Dermis blood vessel endothelial cell (primary cell): Measurements from ENCODE around the gene MGAT4B. TPM values are rescaled to one million over a fixed set of nuclear protein-coding genes. Genes with fewer than 3 reads are reported as not detected.

Experiments used
- DNase-seq: peaks from one replicate; pipeline ENCODE4 v3.0.0; 2010
- total RNA-seq: library from RNA; depleted of rRNA; stranded (reverse); fragments of >200 nt; gene quantifications from 2 replicates; pipeline ENCODE4 v1.2.3, GENCODE V29; 2014

MGAT4B gene
- total RNA-seq, 1 donor from 2014 or later = 229 TPM

DNA sequence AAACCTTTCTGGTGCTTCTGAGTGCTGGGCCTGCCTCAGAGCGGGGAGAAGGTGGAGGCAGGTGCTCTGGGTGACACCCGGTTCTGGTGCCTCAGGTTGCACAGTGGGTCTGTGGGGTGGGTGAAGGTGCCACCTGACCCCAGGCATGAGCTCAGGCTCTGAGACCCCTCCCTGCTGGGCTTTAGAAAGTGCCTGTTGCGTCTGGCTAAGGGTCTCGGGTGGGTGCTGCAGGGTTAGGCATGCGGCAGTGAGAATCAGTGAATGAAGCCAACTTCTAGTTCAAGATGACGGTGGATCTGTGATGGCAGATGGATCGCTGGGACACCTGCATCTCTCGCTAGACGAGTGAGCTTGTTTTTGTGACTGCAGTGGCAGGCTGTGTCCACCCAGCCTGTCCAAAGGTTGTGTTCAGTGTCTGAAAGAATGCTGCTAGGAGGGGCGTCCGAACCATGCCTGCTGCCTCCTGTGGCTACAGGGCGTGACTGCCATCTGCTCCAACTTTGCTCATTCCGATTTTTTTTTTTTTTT, 19.1 kb upstream of the MGAT4B start:
- no peak for DNase-seq

DNA sequence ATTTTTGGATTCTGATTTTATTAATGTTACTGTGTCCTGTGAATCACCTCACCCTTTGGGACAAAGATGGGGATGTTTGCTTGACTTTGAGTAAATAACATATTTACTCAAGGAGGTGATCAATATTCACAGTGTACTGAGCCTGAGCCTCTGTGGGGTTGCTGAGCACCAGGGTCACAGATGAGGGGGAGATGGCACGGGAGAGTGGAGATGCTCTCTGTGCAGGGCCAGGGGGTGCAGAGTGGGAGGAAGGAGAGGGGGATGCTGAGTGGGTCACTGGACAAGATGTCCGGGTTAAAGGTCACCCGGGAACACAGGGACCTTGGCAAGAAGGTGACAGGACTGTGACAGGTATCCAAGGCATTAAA, 18.1 kb upstream of the MGAT4B start:
- no peak for DNase-seq

DNA sequence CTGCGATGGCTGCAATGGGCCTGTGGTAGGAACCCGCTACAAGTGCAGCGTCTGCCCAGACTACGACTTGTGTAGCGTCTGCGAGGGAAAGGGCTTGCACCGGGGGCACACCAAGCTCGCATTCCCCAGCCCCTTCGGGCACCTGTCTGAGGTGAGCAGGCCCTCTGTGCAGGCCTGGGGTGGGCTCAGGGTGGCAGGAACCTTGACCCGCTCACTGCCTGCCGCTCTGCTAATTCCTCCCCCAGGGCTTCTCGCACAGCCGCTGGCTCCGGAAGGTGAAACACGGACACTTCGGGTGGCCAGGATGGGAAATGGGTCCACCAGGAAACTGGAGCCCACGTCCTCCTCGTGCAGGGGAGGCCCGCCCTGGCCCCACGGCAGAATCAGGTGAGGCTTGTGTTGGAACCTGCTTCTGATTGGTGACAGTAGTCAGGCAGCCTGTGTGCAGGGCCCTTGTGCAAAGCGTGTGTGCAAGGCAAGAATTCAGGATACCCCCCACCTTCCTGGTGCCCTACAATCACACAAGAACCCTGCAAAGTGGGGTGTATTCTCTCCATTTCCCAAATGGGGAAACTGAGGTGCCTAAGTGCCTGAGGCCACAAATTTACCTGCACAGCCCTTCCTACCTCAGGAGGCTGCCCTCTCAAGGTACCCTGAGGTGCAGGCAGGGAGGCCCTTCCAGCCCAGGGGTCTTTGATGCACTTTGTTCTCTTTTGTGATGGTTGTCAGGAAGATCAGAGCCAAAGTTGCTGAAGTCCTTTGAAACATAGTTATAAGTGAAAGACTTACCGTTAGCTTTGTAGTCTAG, 17.5 kb upstream of the MGAT4B start:
- DNase-seq = no peak

DNA sequence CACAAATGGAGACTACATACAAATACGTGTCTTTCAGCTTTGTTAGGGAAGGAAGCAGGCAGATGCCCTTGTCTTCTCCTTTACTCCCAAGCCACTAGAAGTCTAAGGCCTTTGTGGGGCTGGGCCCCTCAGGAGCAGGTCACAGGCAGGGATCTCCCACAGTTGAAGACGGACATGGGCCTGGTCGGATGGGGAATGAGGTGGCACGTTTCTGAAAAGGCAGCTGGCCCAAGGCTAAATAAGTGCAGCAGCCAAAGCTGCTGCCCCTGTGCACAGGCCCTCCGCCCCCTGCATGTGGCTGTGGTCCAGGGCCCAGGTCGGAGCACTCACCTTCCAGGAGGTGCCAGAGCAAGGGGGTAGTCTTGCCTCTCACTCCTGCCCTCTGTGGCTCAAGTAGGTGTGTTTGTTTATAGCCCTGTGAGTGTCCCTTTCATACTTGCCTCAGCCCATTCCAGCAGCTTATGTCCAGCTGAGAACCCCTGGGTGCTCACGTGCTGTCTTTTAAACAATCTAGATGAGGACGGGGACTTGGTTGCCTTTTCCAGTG, 15.9 kb upstream of the MGAT4B start:
- DNase-seq = no peak

DNA sequence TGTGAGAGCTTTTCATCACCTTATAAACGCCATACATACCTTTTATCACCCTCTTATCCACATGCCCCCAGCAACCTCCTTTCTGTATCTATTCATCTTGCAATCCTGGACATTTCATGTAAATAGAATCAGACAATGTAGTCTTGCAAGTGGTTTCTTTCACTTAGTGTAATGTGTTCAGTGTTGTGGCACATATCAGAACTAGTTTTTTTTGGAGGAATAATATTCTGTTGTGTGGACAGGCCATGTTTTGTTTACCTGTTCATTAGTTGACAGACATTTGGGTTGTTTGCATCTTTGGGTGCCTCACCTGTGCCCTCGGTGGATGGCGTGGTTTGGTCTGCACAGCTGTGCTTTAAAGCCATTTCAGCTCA, 15.4 kb upstream of the MGAT4B start:
- DNase-seq = no peak

DNA sequence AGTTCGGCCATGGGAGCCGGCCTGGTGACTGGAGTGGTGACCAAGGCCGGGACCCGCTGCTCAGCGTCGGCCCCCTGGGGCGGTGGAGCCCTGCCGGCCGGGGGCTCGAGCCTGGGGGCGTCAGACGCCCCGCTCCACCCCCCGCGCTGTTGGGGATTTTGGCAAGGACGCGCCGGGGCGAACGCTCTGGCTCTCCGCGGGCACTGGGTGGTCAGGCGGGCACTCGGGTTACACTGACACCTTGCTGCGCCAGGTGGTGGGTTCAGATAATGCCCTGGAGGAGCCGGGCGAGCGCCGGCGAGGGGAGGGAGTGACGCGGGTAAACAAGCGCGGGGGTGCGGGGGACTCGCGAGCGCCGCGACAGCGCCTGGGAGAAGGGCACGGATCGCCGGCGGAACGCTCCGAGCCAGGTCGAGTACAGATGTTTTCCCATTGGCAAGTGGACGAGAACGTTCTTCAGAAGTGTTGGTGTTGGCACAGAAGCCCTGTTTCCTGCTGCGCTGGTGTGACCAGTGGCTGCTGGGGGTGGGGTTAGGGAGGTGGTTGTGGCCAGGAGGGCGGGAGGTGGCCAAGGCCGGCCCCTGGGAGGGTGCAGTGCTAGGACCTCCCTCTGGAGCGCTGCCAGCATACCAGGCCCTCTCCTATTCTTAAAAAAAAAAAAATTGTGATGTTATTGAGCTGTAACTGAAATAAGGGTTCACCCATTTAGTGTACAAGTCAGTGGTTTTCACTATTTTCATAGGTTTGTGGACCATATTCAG, 14.8 kb upstream of the MGAT4B start:
- DNase-seq = peak; percentile 96

DNA sequence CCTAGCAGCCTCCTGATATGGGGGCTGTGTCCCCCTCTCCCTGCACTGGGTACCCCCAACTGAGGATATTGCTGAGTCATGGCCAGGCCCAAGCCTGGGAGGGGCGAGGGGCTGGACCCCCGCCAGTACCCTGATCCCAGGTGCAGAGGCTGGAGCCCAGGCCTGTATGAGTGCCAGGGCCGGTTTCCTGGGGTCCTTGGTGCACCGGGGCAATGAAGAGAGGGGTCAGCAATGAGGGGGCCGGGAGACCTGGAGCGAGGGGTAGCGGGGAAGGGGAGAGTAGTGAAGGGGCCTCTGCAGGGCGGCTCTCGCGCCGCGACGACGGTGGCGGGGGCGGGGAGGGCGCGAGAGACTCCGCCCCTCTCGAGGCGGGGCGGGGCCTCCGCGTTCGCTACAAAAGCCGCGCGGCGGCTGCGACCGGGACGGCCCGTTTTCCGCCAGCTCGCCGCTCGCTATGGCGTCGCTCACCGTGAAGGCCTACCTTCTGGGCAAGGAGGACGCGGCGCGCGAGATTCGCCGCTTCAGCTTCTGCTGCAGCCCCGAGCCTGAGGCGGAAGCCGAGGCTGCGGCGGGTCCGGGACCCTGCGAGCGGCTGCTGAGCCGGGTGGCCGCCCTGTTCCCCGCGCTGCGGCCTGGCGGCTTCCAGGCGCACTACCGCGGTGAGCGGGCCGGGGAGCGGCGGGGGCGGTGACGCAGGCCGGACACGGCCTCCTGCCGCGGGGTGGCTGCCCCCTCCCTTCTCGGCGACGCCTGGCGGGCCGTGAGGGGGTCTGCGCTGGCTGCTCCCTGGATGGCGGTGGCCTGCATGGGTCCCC, 14.0 kb upstream of the MGAT4B start, which contains the start of gene SQSTM1:
TSS of gene SQSTM1 (plus strand) at position 423 of the 815 bp plus-strand sequence. CDS start at position 455, 32 bp downstream.
- DNase-seq = peak; percentile 87

DNA sequence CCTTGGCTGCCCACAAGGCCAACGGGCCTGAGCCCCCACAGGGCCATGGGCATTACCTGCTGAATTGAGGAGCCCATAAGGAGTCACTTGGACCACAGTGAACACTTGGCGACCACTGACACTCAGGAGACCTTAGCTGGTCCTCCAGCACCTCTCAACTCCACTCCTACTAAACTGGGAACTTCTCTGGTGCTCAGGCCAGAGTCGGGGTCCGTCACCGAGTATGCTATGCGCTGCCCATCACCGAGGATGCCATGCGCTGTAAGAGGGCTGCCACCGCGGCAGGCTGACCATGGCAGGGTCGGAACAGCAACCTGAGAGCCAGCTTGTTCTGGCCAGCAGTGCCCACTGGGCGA, 13.4 kb upstream of the MGAT4B start:
- no peak for DNase-seq

DNA sequence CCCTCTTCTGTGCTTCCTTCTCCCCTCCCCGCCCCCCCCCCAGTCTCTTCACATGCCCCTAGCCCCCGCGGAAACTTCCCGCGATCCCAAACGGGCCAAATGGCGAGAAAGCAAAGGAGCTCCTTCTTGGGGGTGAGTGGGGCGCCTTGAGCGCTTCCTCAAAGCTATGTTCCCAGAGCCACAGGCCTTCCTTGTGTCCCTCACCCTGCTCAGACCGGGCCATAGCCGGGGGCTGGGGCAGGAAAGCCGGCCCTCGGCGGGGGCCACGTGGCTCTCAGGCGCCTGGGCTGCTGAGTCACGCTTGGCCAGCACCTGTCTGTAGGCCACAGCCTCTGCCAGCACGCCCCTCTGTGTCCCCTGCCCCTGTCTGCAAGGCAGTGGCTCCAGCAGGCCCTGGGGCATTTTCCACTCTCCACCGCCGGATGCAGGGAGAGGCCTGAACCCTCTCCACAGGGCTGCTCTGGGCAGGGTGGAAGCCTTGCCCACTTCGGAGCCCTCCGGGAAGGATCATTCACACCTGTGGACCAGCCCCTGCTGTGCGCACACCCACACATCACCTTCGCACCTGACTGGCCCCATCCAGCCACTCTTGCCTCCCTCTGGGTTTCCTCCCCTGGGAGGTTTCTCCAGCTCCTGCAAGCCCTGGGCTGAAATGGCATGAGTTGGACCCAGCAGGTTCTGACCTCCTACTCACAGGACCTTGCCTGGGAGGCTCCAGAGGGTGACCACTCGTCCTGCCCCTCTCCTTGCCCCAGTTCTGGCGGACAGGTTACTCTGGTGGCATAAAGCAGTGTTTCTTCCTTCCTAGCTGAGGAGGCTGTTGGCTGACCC, 12.8 kb upstream of the MGAT4B start:
- DNase-seq = peak; percentile 89

DNA sequence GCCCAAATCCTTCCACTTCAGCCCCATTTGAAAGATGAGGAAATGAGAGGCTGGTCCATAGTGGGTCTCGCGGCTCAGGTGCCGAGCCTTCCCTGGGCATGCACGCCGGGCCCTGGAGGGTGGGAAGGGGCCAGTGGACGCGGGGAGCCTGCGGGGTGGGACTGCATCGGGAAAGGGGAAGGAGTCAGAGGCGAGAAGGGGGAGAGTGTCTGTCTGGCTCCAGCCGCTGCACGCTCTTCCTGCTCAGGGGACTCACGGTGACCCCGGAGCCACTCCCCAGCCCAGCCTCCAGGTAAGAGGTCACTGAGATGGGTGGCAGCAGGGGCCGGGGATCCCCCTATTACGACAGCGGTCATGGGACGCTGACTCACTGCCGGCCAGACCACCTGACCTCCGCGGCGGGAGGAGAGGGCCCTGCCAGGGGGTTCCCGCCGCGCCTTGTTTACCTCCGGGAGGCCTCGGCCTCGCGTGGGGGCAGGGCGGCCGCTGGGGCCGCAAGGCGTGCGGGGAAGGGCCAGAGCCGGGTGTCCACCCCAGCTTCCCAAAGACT, 12.2 kb upstream of the MGAT4B start:
- peak; percentile 96 for DNase-seq

DNA sequence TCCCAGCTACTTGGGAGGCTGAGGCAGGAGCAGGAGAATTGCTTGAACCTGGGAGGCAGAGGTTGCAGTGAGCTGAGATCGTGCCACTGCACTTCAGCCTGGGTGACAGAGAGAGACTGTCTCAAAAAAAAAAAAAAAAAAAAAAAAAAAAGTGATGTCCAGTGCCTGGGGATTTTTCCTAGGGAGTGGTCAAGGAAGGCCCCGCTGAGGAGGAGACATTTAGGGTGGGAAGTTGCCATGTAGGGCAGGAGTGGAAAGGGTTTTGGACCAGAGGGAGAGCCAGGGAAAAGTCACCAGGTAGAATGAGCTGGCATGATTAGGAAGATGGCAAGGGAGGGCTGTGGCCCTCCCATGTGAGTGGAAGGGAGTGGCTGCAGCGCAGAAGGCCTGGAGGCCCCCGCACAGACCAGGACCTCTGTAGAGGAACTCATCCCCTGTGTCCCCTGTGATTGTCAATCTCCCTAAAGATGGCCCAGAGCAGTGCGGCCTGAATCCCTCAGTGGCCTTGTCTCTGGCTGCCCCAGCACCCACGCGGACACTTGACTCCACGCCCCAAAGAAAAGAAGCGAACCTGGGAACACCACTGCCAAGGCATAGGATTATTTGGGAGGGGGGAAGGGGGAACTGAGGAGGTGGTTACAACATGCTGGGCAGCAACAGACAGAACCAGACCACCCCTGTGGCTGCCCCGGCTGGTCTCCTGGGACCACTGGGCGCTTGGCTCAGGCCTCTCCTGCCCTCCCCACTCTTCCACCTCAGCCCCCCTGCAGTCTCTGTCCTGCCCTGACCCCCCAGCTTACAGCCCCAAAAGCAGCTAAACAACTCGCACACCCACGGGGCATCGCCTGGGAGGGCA, 11.5 kb upstream of the MGAT4B start:
- no peak for DNase-seq

DNA sequence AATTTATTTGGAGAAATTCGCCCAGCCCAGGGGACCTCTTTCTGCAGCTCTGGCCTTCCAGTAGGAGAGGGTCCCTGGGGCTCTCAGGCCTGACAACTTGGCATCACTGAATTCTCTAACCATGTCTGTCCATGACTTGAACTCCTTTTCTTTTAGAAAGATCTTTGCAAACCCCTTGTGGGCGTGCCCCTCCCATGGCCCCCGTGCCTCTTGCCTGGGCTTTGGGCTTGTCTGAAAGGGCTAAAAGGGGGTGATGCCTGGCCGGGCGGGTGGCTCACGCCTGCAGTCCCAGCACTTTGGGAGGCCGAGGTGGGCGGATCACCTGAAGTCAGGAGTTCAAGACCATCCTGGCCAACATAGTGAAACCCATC, 10.8 kb upstream of the MGAT4B start:
- no peak for DNase-seq

DNA sequence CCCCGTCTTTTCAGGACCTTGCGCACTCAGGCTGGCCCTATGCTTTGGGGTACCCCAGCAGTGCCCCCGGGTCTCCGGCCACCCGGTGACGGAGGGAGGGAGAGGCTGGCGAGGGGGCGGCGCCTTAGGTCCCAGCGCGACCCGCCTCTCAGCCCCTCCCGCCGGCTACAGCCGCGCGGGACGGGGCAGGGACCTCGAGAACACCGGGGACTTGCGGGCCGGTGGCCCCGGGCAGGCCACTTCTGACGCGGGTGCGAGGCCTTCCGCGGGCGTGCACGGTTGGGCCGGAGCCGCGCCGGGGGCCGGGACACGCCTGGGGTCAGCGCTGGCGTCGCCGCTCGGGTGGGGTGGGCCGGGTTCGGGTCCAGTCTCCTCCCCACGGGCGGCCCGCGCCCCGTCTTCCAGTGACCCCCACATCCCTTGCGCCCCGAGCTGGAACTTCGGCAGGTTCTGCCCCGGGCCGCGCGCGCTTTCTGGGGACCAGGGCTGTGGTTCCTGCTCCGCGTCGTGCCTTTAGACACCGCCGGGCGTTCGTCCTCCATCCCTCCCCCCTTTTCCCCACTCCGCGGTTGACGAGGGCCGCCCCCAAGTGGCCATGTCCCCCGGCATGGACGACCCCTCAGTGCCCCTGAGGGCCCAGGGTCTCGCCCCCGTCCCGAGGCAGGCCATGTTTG, 10.3 kb upstream of the MGAT4B start:
- DNase-seq = peak; percentile 38

DNA sequence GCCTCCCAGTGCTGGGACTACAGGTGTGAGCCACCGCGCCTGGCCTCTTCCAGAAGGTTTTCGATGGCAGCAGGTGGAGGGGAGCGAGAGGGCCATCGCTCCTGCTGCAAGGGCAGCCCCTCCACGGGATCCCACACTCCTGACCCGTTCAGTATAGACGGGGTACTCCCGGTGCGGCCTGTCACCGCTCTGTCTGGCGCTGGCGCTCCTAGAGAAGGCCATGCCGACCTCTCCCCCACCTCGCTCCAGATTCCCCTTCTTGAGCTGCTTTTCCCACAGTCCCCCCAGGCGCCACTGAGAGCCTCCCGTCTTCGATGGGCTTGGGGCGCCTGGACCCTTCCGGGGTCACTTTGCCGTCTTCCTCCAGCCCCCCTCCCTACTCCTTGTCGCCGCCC, 9.7 kb upstream of the MGAT4B start:
- no peak for DNase-seq

DNA sequence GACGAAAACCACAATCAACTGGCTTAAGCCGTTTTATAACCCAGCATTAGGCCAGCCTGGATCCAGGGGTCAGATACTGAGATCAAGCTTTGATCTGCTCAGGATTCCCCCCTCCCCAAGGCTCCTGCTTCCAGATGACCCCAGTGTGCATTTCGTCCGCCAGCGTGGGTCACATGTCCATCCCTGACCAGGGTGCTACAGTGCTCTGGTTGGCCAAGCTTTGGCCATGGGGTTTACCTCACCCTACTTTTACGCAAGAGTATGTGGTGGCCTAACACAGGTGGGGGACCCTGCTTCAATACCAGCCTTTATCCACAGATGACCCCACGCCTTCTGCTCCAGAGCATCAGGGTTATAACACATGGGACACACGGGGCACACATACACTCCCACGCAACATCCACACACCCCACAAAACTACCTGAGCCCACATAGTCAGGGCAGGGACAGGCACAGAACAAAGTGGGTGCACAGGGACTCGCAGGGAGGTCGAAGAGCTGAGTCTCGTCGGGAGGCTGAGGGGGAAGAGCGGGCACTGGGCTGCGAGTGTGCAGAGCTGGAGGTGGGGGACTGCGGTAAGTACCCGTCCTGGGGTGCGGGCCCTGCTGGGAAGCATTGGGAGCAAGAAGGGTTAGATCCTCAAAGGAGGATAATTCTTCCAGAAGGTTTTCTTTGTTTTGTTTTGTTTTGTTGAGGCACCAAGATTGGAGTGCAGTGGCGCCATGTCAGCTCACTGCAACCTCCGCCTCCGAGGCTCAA, 9.0 kb upstream of the MGAT4B start:
- DNase-seq = no peak

DNA sequence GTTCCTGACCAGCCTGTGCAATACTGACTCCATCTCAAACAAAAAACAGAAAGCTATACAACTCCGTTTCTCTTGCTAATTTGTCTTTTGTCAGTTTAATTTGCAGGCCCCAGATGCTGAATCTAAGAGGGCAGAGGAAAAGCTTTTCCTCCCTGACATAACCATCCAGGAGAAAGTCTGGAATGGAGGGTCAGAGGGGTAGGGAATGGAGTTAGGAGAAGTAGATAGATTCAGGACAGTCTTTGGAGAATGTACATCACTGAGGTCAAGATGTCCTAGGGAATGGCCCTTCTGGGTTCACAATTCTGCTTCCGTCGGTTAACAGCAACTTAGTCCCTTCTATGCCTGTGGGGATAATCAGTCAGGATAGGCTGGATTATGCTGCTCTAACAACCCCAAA, 7.4 kb upstream of the MGAT4B start:
- DNase-seq = no peak

DNA sequence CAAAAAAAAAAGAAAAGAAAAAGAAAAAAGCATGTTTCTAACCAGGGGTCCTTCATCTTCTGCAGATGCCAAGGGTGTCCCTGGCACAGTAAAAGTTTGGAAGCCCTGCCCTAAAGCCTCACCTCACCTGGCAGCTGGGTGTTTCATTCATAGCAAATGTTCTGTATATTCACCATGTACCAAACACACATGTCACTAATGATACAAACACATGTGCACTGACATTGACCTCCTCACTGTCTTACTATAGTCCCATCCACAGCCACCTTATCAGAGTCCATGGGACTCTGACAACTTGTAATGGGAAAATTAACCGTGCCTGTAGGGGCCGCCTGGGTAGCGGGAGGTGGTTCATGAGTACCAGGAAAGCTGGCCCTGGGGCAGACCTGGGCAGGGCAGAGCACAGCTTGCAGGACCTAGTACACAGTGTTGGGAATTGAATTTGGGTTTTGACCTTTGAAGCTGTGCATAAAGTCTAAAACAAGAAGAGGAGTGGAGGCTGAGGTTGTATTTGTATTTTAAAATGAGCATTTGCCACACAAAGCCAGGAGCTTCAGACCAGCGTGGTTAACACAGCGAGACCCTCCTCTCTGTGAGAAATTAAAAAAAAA, 6.4 kb upstream of the MGAT4B start:
- DNase-seq = no peak

DNA sequence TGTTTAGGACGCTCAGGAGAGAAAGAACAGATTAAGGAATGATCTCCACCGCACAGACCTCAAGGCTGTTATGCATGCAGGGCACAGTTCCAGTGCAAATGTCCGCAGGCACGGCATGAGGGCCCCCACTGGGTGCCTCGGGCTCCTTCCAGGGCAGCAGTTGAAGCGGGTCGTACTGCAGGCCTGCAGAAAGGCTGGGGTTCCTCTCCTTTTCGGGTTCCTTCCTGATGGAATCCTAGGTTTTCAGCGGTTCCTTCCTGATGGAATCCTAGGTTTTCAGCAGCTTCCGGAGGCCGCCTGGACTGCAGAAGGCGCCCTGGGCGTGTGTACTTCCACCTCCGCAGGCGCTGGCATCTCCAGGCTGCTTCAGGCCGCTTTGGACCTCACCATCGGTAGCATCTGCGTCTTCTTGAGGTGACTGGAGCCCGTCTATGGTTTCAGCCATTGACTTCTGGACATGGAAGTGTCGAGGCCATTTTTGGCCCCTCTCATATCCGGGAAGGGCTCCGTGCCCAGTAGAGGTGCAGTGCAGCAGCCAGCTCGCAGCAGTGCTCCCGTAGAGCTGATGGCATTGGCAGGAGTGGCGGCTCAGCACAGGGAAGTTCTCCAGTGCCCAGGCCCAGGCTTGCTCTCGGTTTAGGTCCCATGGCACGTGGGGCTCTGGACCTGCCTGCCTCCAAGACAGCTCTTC, 5.6 kb upstream of the MGAT4B start:
- no peak for DNase-seq
